H1 (cell line): ENCODE data around the gene STX8. TPM values are rescaled to one million over a fixed set of nuclear protein-coding genes. Genes with fewer than 3 reads are reported as not detected.

Experiments used
- CTCF ChIA-PET: fragments of 300-600 bp; sonication (Branson Sonifier 250); formaldehyde crosslinking; loops from one replicate; lab custom pipeline; 2021; ENCODE audit not compliant: partially characterized antibody; lab: Charles Lee
- POLR2A ChIA-PET: fragments of 300-600 bp; sonication (Branson Sonifier 250); formaldehyde crosslinking; loops from one replicate; lab custom pipeline; 2021; ENCODE audit warnings: inconsistent platforms; ENCODE audit not compliant: partially characterized antibody; lab: Charles Lee
- DNase-seq, 2 experiments: peaks; one replicate each; pipeline versions ENCODE4 v3.0.0 to v3.0.0-alpha.2; 2010 to 2022; ENCODE audit warnings: low spot score in 2 of 2, low read depth in 1 of 2, mixed read lengths in 1 of 2
- FAIRE-seq: peaks from 2 replicates; lab custom pipeline; 2011; peaks lifted over from hg19 to GRCh38; lab: Jason Lieb, UNC
- H2AFZ ChIP-seq: 2 replicates; pipeline ENCODE4 v1.8.1; 2012; ENCODE audit warnings: low read length, inconsistent platforms
- H2AK5ac ChIP-seq: 2 replicates; pipeline ENCODE4 v1.6.1; 2013; ENCODE audit warnings: low read depth, low read length
- H2BK120ac ChIP-seq: replicated peaks from 2 replicates; pipeline ENCODE3; 2013; ENCODE audit warnings: low read depth, low read length, inconsistent platforms
- H2BK12ac ChIP-seq: 2 replicates; pipeline ENCODE4 v1.6.1; 2013; ENCODE audit warnings: low read depth, low read length
- H2BK15ac ChIP-seq: 2 replicates; pipeline ENCODE4 v1.6.1; 2013; ENCODE audit warnings: low read length
- H2BK20ac ChIP-seq: 2 replicates; pipeline ENCODE4 v1.6.1; 2013; ENCODE audit warnings: low read length
- H2BK5ac ChIP-seq: 2 replicates; pipeline ENCODE4 v1.6.1; 2013; ENCODE audit warnings: low read depth, low read length
- H3K14ac ChIP-seq: 2 replicates; pipeline ENCODE4 v1.6.1; 2013; ENCODE audit warnings: inconsistent platforms; ENCODE audit not compliant: insufficient read length
- H3K18ac ChIP-seq: 2 replicates; pipeline ENCODE4 v1.6.1; 2013; ENCODE audit warnings: low read length; ENCODE audit errors: extremely low read depth
- H3K23ac ChIP-seq: 2 replicates; pipeline ENCODE4 v1.6.1; 2013; ENCODE audit warnings: inconsistent platforms; ENCODE audit not compliant: insufficient read length
- H3K23me2 ChIP-seq: 2 replicates; pipeline ENCODE4 v1.6.1; 2013; ENCODE audit warnings: low read depth, low read length
- H3K27ac ChIP-seq: 2 replicates; pipeline ENCODE4 v1.6.1; 2011; ENCODE audit warnings: low read depth, low read length, inconsistent platforms
- H3K27me3 ChIP-seq, 4 experiments: replicated peaks in 1 of 4; 1 replicate in 1 of 4; 2 replicates in 3 of 4; pipeline versions ENCODE4 v1.6.1 to v1.8.1; 2011 to 2013; ENCODE audit warnings: low read length in 3 of 4, mild to moderate bottlenecking in 3 of 4, inconsistent platforms in 2 of 4, mixed read lengths in 2 of 4, moderate library complexity in 1 of 4; ENCODE audit not compliant: control insufficient read depth in 3 of 4, insufficient read depth in 3 of 4; ENCODE audit errors: extremely low read depth in 1 of 4
- H3K36me3 ChIP-seq, 4 experiments: 2 replicates each; pipeline versions ENCODE4 v1.6.1 to v1.8.1; 2011 to 2013; ENCODE audit warnings: mild to moderate bottlenecking in 4 of 4, low read length in 3 of 4, moderate library complexity in 2 of 4, control low read depth in 1 of 4, inconsistent platforms in 1 of 4; ENCODE audit not compliant: insufficient read depth in 4 of 4, control insufficient read depth in 2 of 4
- H3K4ac ChIP-seq: replicated peaks from 2 replicates; pipeline ENCODE3; 2013; ENCODE audit warnings: low read length, low read depth, mixed read lengths, inconsistent platforms; ENCODE audit not compliant: insufficient read length
- H3K4me1 ChIP-seq, 4 experiments: replicated peaks in 1 of 4; 1 replicate in 1 of 4; 2 replicates in 3 of 4; pipeline versions ENCODE4 v1.6.1 to v1.8.1; 2011 to 2013; ENCODE audit warnings: low read length in 3 of 4, inconsistent platforms in 2 of 4, mixed read lengths in 1 of 4; ENCODE audit not compliant: insufficient read depth in 4 of 4, control insufficient read depth in 3 of 4
- H3K4me2 ChIP-seq, 2 experiments: 2 replicates each; pipeline versions ENCODE4 v1.6.1 to v1.8.1; 2011 to 2013; ENCODE audit warnings: low read depth in 2 of 2, low read length in 2 of 2, control low read depth in 1 of 2, inconsistent platforms in 1 of 2, mild to moderate bottlenecking in 1 of 2; ENCODE audit not compliant: insufficient read depth in 1 of 2
- H3K4me3 ChIP-seq, 4 experiments: fragments of 200-600, 300-600 bp in 1 of 4; sonication (generic), shearing (Covaris generic), sonication (Bioruptor Twin) in 1 of 4; 2 replicates each; pipeline versions ENCODE4 v1.5.1 to v1.8.1; 2011 to 2016; ENCODE audit warnings: low read length in 4 of 4, low read depth in 3 of 4, control low read depth in 2 of 4, inconsistent platforms in 2 of 4, mild to moderate bottlenecking in 2 of 4, mixed read lengths in 1 of 4, moderate library complexity in 1 of 4; ENCODE audit not compliant: insufficient read depth in 2 of 4; ENCODE audit errors: extremely low read depth in 1 of 4
- H3K56ac ChIP-seq: replicated peaks from 2 replicates; pipeline ENCODE3; 2013; ENCODE audit warnings: low read depth, mild to moderate bottlenecking, mixed read lengths, low read length, inconsistent platforms; ENCODE audit not compliant: insufficient read length
- H3K79me1 ChIP-seq: 2 replicates; pipeline ENCODE4 v1.6.1; 2013; ENCODE audit warnings: low read depth, low read length, control low read depth
- H3K79me2 ChIP-seq, 2 experiments: 2 replicates each; pipeline versions ENCODE4 v1.6.1 to v1.8.1; 2012 to 2013; ENCODE audit warnings: low read length in 2 of 2, mild to moderate bottlenecking in 2 of 2, inconsistent platforms in 1 of 2; ENCODE audit not compliant: insufficient read depth in 2 of 2, control insufficient read depth in 1 of 2
- H3K9ac ChIP-seq, 4 experiments: replicated peaks in 1 of 4; 1 replicate in 1 of 4; 2 replicates in 3 of 4; pipeline versions ENCODE4 v1.6.1 to v1.8.1; 2011 to 2013; ENCODE audit warnings: low read depth in 3 of 4, low read length in 3 of 4, control low read depth in 2 of 4, mild to moderate bottlenecking in 2 of 4, moderate library complexity in 2 of 4, inconsistent platforms in 1 of 4; ENCODE audit errors: extremely low read depth in 1 of 4
- H3K9me3 ChIP-seq, 2 experiments: 2 replicates each; pipeline versions ENCODE4 v1.6.1 to v1.8.1; 2012 to 2013; ENCODE audit warnings: mild to moderate bottlenecking in 2 of 2, moderate library complexity in 2 of 2, control low read depth in 1 of 2, inconsistent platforms in 1 of 2, low read depth in 1 of 2, low read length in 1 of 2, mixed read lengths in 1 of 2; ENCODE audit not compliant: insufficient read depth in 2 of 2
- H4K20me1 ChIP-seq, 2 experiments: replicated peaks in 1 of 2; 2 replicates each; pipeline versions ENCODE3 to v1.8.1; 2011 to 2013; ENCODE audit warnings: inconsistent platforms in 2 of 2, low read length in 2 of 2, mild to moderate bottlenecking in 1 of 2; ENCODE audit not compliant: insufficient read depth in 2 of 2, control insufficient read depth in 1 of 2
- H4K5ac ChIP-seq: 2 replicates; pipeline ENCODE4 v1.6.1; 2013; ENCODE audit warnings: low read length, low read depth, mixed read lengths, inconsistent platforms; ENCODE audit not compliant: insufficient read length
- H4K8ac ChIP-seq: 2 replicates; pipeline ENCODE4 v1.8.0; 2013; ENCODE audit warnings: mild to moderate bottlenecking, moderate library complexity, low read length, inconsistent platforms; ENCODE audit not compliant: insufficient read depth; ENCODE audit errors: extremely low read depth
- H4K91ac ChIP-seq: replicated peaks from 2 replicates; pipeline ENCODE3; 2013; ENCODE audit warnings: low read length, mixed read lengths, inconsistent platforms; ENCODE audit not compliant: insufficient read length
- HDAC2 ChIP-seq, 2 experiments: fragments of 300-600 bp in 1 of 2; sonication (generic) in 1 of 2; IDR thresholded peaks; 2 replicates each; pipeline ENCODE4 v1.6.1; 2011 to 2012; ENCODE audit warnings: low read depth in 2 of 2, low read length in 2 of 2, mild to moderate bottlenecking in 2 of 2, moderate library complexity in 2 of 2, borderline replicate concordance in 1 of 2, inconsistent platforms in 1 of 2
- ZNF274 ChIP-seq: IDR thresholded peaks from 2 replicates; pipeline ENCODE4 v1.7.0; 2012; ENCODE audit warnings: low read length, borderline replicate concordance; ENCODE audit errors: extremely low read depth
- WGBS, 2 experiments: shearing (Covaris generic) in 1 of 2; methylation state at CpG; one replicate each; pipeline versions ENCODE4 v1.1.6 to v1.1.7; 2013 to 2015; ENCODE audit warnings: low lambda C conversion rate in 2 of 2, mixed read lengths in 2 of 2, inconsistent platforms in 1 of 2, low coverage in 1 of 2, missing lambda C conversion rate in 1 of 2; ENCODE audit not compliant: insufficient replicate concordance in 2 of 2, insufficient coverage in 1 of 2, insufficient read length in 1 of 2; ENCODE audit errors: extremely low coverage in 1 of 2, missing lambda C conversion rate in 1 of 2; 5-methylcytosine and 5-hydroxymethylcytosine counted together
- polyA plus RNA-seq, 7 experiments: library from polyadenylated mRNA; depleted of rRNA in 3 of 7; stranded (reverse) in 5 of 7; unstranded in 2 of 7; fragments of >200 nt in 5 of 7; fragments of 200-250 nt in 2 of 7; gene quantifications; 1 replicate in 5 of 7; 2 replicates in 1 of 7; 4 replicates in 1 of 7; pipeline versions ENCODE4 v1.2.1 to v1.2.3, GENCODE V29; 2011 to 2013; ENCODE audit warnings: missing spikeins in 2 of 7, mixed read lengths in 2 of 7
- total RNA-seq: library from RNA; stranded (reverse); fragmentation: NEBNext Ultra II Directional; extraction: Animal tissue kit (Norgen Biotek cat#: 25700); gene quantifications from 2 replicates; pipeline ENCODE4 v1.2.1, GENCODE V29; 2021

STX8 gene
- total and polyA plus RNA-seq, 2 of the 8 experiments (the other 6 are each of a cell fraction or from before 2014, with no cell fraction given) = 22.8 to 42.5 TPM

GRCh38 chr17:9456330-9456729 lies 119.3 kb downstream of the STX8 start:
- Histone ChIP-seq H3K4me2 (no peak overlapping the region), H2BK5ac (no peak overlapping the region), H3K79me1 (no peaks in the 10 kb centered on the region), H3K27ac (no peak overlapping the region), H3K23ac (no peak overlapping the region), H3K4me3 (no peak overlapping the region), H3K18ac (no peak overlapping the region), H3K9me3 (no peaks in the 10 kb centered on the region), H3K56ac (no peak overlapping the region), H3K4ac (no peak overlapping the region), H3K79me2 (no peaks in the 10 kb centered on the region), H3K9ac (no peak overlapping the region), H4K8ac (no peak overlapping the region), H2BK120ac (no peak overlapping the region), H4K20me1 (no peaks in the 10 kb centered on the region), H4K5ac (no peak overlapping the region), H2AFZ (no peak overlapping the region), H2BK12ac (no peak overlapping the region), H3K4me1 (no peaks in the 10 kb centered on the region), H2BK15ac (no peak overlapping the region), H3K14ac (no peak overlapping the region), H3K23me2 (no peaks in the 10 kb centered on the region), H2BK20ac (no peak overlapping the region), H3K36me3 (no peaks in the 10 kb centered on the region), H2AK5ac (no peak overlapping the region), H4K91ac (no peak overlapping the region), H3K27me3 (no peaks in the 10 kb centered on the region)
- ChIA-PET POLR2A (no interaction called here), CTCF (no interaction called here)
- WGBS, 2 experiments = 92% methylated on average over 1 of the region's 1 CpG; no CpG with 5 or more reads in 1 of the 2 experiments
- FAIRE-seq = no peak
- DNase-seq = no peak
- TF ChIP-seq HDAC2 (IDR thresholded peaks at IDR 0.05; ENCODE audit: borderline replicate concordance in 1 of 2, low read depth in 2 of 2, low read length in 2 of 2) = no peak
- no peak for TF ChIP-seq ZNF274
